ENCODE results near the gene GTF2IRD1. TPM values are rescaled to one million over a fixed set of nuclear protein-coding genes. Genes with fewer than 3 reads are reported as not detected.

GTF2IRD1 gene
- total RNA-seq, 1 experiment from 2014 or later, result 26.6 TPM

DNA sequence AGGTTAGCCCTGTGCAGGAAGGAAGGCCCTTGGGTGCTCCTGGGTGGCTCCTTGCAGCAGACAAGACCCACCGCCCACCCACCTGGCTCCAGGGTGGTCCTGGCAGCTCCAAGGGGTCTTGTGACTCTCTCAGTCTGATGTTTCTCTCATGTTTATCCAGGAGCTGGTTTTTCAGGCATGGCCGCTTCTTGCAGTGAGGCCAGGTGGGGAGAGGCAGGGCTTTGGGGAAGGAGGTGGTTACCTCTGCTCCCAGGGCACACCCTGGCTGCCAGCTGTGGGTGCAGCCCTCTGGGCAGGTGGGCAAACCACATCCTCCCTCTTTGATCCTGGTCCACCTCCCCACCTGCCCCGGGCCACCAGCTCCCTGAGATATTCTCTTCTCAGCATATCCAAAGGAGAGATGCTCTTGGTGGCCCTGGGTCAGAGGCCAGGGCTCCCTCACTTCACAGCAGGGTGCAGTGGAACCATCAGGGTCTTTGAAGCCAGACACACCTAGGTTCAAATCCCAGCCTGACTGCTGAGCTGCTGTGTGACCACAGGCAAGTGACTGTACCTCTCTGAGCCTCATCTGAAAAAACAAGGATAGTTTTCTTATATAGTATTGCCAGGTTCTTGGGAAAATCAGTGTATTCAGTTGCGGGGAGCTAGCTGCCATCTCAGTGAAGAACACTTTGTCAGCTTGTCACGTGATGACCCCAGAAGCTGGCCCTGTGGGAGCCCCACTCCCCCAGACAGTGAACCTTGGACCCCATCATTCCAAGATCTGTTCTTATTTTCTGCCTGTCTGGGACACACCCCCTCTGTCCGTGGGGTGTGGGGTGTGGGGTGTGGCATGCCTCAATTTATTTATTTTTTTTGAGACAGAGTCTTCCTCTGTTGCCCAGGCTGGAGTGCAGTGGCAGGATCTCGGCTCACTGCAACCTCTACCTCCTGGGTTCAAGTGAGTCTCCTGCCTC lies 11.5 kb downstream of the GTF2IRD1 start:
- DNase-seq (ENCODE audit: extremely low read depth, low read depth), result no peak

DNA sequence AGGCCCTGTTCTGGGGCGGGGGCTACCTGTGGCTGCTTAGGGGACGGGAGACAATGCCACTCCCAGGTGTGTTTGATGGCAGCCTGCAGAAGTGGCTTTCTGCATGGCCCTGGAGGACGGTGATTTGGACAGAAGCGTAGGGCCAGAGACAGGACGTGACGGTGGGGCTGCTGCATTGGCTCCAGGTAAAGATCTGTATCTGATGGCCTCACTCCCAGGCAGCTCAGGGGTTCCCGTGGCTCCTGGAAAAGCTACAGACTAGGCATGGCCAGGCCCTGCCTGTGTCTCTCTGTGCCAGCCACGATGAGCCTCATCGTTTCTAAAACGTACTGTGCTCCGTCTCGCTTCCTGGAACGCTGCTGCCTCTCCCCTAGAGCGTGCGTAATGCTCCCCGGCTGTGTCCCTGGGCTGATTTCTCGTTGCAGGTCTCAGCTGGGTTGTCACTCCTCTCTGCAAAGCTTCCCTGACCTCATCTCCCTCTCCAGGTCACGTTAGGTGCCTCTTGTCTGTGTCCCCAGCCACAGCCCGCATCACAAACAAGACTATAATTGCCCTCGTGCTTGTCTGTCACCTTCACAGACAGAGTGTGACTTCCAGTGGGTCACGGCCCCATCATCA lies 12.6 kb downstream of the GTF2IRD1 start:
- DNase-seq (ENCODE audit: extremely low read depth, low read depth), result no peak

DNA sequence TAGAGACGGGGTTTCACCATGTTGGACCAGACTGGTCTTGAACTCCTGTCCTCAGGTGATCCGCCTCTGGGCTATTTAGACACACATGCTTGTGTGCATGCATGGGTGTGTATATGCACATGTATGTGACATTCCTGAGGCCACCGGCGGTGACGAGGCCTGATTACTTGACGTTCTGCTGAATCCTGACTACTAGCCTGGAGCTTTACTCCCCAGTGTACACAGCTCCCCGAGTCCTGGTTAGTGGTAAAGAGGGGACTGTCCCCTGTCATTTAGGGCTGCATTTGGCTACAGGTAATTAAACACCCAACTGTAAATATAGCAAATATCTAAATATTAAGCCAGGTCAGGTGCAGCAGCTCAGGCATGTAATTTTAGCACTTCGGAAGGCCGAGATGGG lies 14.2 kb downstream of the GTF2IRD1 start:
- DNase-seq (ENCODE audit: extremely low read depth, low read depth), result peak; percentile 58

DNA sequence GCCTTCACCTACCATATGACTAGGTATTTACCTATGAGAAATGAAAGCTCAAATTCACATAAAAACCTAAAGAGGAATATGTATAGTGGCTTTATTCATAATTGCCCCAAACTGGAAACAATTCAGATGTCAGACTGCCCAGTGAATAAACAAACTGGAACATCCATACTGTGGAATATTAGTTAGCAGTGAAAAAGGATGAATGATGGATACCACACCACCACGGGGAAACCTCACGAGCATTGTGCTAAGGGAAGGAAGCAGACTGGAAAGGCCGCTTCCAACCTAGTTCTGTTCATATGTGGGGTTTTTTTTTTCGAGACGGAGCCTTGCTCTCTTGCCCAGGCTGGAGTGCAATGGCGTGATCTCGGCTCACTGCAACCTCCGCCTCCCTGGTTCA lies 16.8 kb downstream of the GTF2IRD1 start:
- no peak for DNase-seq (ENCODE audit: extremely low read depth, low read depth)

DNA sequence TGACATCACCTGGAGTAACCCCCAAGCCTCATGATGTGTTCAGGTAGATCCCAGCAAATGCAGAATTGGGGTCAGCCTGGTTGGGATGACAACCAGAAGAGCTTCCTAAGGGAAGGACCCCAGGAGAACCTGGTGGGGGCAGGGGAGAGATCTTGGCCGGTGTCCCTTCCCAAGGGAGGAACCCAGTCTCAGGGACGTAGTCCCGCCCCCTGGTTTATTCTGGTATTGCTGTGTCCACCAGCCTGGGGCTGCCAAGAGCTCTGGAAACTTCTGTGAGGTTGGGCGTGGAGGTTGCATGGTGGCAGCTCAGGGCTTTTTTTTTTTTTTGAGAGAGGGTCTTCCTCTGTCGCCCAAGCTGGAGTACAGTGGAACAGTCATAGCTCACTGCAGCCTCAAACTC lies 19.4 kb downstream of the GTF2IRD1 start:
- no peak for DNase-seq (ENCODE audit: extremely low read depth, low read depth)

DNA sequence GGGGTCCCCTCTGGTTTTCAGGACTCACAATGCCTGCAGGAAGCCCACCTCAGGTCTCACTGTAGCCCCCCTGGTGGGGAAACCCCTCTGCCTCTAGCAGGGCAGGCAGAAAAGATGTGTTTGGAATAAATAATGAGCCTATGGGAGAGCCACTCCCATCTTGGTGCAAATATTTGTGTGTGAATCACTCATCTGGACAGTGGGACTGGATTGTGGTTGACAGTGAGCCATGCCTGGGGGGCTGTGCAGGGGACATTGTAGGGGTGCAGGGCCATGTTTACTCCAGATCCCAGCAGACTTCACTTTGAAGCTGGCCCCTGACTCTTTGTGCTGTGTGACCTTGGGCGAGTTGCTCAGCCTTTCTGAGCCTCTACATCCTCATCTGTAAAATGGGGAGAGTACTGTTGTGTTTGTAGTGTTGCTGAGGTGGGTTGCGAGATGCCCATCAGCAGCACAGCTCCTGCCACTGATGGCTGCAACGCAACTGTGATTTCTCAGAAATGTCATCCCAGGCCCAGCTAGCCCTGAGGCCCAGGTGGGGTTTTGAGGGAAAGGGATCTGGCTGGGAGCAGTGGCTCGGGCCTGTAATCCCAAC lies 20.7 kb downstream of the GTF2IRD1 start:
- no peak for DNase-seq (ENCODE audit: extremely low read depth, low read depth)

DNA sequence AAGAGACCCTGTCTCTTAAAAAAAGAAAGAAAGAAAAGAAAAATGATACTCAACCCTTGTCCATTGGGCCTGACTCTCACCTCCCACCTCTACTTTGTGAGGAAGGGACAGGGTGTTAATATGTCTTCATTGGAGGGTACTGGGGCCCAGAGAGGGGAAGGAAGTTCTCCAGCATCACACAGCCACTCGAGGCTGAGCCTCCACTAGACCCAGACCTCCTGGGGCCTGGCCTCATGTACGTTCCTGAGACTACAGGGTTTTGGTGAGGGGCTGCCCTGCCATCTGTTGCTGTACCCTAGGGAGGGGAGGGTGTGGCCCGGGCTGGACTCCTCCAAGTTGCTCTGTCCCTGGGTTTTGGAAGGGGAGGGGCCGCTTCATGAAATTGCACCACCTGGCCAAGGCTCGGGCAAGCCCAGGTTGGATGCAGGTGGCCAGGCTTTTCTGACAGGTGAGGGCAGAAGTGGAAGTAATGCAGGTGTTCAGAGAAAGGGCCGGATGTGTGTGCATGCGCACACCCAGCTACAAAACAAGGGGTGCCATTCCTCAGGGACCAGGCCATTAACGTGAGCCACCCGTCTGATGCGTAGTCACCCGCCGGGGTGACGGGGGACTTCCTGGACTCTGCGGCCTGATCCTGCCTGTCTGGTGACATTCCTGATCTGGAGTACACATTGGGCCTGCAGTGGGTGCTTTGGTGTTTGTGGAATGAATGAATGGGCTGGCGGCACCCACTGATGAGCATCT lies 21.7 kb downstream of the GTF2IRD1 start:
- DNase-seq (ENCODE audit: extremely low read depth, low read depth), result no peak

DNA sequence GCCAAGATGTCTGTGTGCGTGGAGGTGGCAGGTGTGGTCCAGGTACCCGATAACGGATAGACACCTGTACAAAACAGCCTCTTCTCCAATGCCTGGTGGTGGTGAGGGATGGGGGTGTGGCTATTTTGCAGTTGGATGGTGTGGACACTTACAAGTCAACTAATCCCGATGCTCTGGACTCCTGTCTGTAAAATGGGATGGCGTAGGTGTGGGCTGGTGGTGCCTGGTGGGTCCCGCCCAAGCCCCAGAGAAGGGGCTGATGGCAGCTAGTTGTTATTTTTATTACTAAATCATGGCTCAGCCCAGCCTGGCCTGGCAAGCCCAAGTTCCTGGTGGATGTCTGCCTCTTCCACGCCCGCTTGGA lies 22.3 kb downstream of the GTF2IRD1 start:
- no peak for DNase-seq (ENCODE audit: extremely low read depth, low read depth)

DNA sequence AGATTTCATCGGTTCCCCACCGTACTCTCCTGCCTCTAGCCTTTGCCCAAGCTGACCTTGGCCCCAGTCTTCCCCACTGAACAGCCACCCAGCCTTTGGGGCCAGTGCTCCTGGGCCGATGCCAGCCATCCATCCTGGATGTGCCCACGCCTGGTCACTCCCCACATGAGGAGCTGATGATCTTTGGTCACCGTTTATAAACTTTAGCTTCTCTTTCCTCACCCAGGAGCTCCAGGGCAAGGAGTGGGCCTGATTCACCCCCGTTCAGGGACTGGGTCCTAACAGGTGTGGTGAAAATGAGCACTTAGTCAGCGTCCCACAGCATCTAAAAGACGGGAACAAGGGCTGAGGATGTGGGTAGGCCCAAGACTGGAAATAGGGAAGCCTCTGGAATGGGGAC lies 22.9 kb downstream of the GTF2IRD1 start:
- DNase-seq (ENCODE audit: extremely low read depth, low read depth), result no peak

DNA sequence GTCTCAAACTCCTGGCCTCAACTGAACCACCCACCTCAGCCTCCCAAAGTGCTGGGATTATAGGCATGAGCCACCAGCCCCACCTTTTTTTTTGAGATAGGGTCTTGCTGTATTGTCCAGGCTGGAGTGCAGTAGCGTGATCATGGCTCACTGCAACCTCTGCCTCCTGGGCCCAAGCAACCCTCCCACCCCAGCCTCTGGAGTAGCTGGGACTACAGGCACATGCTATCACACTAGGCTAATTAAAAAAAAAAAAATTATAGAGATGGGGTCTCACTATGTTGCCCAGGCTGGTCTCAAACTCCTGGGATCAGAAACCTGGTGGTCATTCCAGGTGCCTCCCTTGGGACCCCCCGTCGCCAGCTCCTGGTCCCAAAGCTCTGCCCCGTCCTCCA lies 25.0 kb downstream of the GTF2IRD1 start:
- DNase-seq (ENCODE audit: extremely low read depth, low read depth), result no peak

DNA sequence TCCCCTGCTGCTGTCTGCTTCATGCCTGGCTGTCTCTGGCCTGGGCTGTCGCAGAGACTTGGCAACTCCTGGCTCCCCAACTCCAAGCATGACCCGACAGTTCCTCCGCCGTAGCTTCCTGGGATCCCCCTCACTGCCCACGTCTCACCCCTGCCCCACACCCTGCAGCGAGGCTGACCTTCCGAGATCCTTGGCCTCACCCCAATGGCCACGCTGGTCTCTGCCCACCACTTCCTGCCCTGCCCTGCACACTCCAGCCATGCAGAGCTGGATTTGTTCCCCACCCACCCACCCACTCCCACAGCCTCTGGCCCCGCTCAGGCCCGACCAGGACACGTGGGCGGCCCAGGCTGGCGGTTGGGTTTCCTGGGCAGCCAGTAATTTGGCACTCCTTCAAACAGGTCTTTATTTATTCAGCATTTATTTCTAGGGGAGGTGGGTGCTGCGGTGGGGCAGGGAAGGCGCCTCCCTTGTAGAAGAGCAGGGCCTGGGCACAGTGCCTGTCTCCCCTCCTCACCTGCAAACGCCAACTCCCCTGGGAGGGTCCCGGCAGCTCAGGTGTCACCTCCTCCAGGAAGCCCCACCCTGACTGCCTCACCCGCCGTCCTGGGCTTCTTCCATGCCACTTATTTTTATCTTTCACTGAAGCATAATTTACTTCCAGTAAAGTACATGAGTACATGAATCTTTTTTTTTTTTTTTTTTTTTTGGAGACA lies 25.5 kb downstream of the GTF2IRD1 start:
- peak; percentile 45 for DNase-seq (ENCODE audit: extremely low read depth, low read depth)

DNA sequence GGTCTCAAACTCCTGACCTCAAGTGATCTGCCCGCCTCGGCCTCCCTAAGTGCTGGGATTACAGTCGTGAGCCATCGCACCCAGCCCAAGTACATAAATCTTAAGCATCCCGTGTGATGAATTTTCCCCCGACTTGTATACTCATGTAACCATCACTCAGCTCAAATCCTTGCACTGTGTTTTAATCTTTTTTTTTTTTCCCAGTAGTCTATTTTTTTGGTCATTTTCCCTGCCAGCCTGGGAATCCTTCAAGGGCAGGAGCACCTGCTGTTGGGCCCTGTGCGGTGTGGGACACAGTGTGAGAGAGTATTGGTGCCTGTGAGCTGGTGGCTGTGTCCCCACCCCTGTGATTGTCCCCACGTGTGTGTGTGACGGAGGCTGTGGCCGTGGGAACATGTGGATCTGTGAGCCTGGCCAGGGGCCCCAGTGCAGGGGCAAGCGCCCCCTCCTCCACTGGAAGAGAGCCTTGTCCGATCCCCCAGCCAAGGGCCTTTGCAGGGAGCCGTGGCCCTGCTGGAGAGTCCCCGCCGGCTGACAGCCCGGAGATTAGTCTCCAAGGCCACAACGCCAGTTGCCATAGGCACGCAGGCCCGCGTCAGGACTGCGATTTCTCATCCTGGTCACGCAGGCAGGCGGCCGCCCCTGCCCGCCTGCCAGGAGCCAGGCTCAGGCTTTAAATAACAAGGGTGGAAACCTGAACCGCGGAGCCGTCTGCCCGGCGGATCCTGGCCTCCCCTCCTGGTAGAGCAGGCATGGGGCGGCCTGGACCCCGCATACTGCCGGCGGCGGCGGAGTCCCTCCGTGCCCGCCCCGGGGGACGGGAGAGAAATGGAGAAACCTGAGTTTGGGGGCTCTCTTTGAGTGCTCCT lies 26.5 kb downstream of the GTF2IRD1 start:
- DNase-seq (ENCODE audit: extremely low read depth, low read depth), result peak; percentile 83

DNA sequence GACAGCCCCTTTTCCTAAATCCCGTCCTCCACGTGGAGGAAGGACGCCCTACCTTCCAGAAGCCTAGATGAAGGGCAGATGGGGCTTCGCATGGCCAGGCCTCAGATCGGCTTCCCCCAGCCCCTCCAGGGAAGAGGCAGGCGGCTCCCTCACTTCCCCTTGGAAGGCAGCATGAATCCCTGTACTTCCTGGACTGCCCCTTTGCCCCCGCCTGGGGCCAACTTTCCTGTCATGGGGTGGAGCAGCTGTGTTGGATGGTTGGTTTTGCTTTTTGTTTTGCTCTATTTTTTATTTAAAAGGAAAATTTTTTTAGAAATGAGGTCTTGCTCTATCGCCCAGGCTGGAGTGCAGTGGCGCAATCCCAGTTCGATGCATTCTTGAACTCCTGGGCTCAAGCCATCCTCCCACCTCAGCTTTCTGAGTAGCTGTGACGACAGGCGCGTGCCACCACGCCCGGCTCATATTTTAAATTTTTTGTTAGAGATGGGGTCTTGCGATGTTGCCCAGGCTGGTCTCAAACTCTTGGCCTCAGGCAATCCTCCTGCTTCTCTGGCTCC lies 27.2 kb downstream of the GTF2IRD1 start:
- DNase-seq (ENCODE audit: extremely low read depth, low read depth), result peak; percentile 57

DNA sequence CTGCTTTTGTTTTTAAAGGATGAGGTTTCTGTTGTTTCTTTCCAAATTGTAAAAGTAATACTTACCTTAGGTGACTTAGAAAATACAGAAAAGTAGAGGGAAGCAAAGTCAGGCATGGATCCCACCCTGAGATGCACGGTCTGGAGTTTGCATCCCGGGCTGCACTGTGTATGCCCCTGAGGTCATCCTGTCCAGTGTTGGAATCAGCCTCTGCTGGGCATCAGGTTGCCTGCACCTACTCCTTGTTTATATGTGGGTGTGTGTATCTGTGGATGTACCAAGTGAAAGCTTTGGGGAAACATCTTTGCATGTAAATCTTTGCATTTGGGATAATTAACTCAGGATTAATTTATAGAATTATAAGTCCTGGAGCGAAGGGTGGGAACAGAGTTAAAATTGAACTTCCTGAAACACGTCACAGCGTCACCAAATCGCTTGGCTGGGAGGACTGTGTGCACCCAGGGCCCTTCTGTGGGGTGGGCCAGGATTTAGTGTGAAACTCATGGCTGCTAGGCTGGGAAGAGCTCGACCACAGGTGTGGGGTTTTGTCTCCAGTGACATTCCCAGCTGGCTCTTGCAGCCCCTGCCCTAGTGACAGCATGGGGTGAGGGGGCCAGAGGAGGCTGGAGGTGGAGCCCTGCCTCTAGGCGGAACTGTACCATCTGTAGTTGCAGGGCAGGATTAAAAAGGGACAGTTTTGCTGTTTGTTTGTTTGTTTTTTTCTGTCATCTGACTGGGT lies 27.9 kb downstream of the GTF2IRD1 start:
- DNase-seq (ENCODE audit: extremely low read depth, low read depth), result peak; percentile 56

DNA sequence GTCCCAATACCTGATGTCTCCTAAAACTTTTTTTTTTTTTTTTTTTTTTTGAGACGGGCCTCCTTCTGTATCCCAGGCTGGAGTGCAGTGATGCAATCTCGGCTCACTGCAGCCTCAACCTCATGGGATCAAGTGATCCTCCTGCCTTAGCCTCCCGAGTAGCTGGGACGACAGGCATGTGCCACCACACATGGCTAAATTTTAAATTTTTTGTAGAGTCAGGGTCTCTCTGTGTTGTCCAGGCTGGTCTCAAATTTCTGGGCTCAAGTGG lies 28.4 kb downstream of the GTF2IRD1 start:
- DNase-seq (ENCODE audit: extremely low read depth, low read depth), result peak; percentile 46

DNA sequence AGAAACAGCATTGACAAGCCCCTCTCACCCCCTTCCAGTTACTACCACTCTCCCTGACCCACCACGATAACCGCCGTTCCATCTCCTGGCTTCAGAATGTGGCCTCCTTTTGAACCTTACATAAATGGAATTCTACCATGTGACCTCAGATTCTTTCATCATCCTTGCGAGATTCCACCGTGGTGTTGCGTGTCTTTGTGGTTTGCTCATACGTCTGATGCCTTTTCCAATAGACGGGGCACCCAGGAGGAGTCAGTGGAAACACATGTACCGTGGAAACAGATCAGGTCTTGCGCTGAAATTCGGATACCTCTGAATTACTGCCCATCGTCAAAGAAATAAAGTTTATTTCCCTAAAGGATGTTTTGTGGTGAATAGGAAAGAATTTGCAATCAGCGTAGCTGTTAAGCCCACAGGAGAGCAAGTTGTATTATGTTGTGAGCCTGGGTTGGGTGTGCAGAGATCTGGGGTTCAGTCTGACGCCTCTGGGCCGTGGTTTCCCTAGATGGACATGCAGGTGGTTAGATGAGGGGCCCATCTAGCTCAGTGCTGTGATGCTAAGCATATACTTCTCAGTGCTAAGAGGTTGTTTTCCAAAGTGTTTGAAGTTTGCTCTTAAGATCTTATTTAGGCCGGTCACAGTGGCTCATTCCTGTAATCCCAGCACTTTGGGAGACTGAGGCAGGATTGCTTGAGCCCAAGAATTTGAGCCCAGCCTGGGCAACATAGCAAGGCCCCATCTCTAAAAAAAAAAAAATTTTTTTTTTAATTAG lies 29.1 kb downstream of the GTF2IRD1 start:
- peak; percentile 97 for DNase-seq (ENCODE audit: extremely low read depth, low read depth)

DNA sequence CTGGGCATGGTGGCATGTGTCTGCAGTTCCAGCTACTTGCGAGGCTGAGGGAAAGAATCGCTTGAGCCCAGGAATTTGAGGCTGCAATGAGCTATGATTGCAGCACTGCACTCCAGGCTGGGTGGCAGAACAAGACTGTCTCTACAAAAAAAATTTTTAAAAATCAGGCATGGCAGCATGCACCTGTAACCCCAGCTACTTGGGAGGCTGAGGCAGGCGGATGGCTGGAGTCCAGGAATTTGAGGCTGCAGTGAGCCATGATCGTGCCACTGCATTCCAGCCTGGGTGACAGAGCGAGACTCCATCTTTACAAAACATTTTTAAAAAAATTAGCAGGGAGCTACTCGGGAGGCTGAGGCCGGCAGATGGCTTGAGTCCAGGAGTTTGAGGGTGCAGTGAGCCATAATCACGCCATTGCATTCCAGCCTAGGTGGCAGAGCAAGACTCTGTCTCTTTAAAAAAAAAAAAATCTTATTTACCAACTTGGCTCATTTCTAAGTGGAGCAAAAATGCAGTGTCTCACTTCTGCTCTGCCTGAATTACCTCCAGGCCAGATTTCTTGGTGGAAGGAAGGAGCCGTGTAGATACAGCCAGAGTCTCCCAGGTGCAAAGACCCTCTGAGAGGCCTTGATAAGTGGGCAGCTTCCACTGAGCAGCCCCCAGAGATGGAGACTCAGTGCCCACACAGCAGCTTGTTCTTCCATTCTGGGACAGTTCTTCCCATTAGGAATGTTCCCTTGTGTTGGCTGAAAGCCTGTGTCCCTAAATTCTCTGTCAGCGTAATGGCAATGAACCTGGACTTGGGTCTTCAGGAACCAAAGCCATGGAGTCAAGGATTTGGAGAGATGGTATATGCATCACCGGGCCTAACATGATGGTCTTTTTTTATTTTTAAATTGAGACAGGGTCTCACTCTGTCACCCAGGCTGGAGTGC lies 30.0 kb downstream of the GTF2IRD1 start:
- DNase-seq (ENCODE audit: extremely low read depth, low read depth), result no peak

Data from NCI-H460 (cell line).